CD8-positive, alpha-beta memory T cell (primary cell): ENCODE measurements around the gene LSM11. TPM values are rescaled to one million over a fixed set of nuclear protein-coding genes. Genes with fewer than 3 reads are reported as not detected.

Experiments
- CTCF ChIA-PET: fragments of 350-600 bp; sonication (Branson Sonifier 250); formaldehyde crosslinking; loops from one replicate; lab custom pipeline; 2021; ENCODE audit warnings: antibody characterized with exemption; lab: Charles Lee
- POLR2A ChIA-PET: fragments of 350-600 bp; sonication (Branson Sonifier 250); formaldehyde crosslinking; loops from one replicate; lab custom pipeline; 2021; ENCODE audit warnings: antibody characterized with exemption; lab: Charles Lee
- DNase-seq, 5 donors: peaks; one replicate each; pipeline versions ENCODE4 v3.0.0 to v3.0.0-alpha.2; 2020 to 2022; ENCODE audit warnings: mixed read lengths in 1 of 5
- H3K27ac ChIP-seq: one replicate; pipeline ENCODE4 v1.7.0; 2013; ENCODE audit warnings: low read depth, mild to moderate bottlenecking, low read length, moderate library complexity
- H3K27me3 ChIP-seq: 2 replicates; pipeline ENCODE4 v1.7.0; 2013; ENCODE audit warnings: low read length, mild to moderate bottlenecking; ENCODE audit not compliant: insufficient read depth, poor library complexity, severe bottlenecking
- H3K36me3 ChIP-seq: 2 replicates; pipeline ENCODE4 v1.7.0; 2013; ENCODE audit warnings: mild to moderate bottlenecking, low read length, moderate library complexity; ENCODE audit not compliant: insufficient read depth
- H3K4me1 ChIP-seq: 2 replicates; pipeline ENCODE4 v1.7.0; 2013; ENCODE audit warnings: mild to moderate bottlenecking, low read length, moderate library complexity; ENCODE audit not compliant: insufficient read depth
- H3K4me3 ChIP-seq: 2 replicates; pipeline ENCODE4 v1.7.0; 2013; ENCODE audit warnings: mild to moderate bottlenecking, low read length
- H3K9me3 ChIP-seq: 2 replicates; pipeline ENCODE4 v1.7.0; 2013; ENCODE audit warnings: mild to moderate bottlenecking, low read length
- H3K27ac Mint-ChIP-seq, 8 donors: one replicate each; pipeline ENCODE4 v1.8.0; 2020 to 2021; ENCODE audit warnings: mixed read lengths in 8 of 8, mild to moderate bottlenecking in 6 of 8, inconsistent platforms in 3 of 8, moderate library complexity in 3 of 8
- H3K27me3 Mint-ChIP-seq, 2 donors: one replicate each; pipeline ENCODE4 v1.8.0; 2020 to 2021; ENCODE audit warnings: mixed read lengths in 2 of 2, mild to moderate bottlenecking in 1 of 2, moderate library complexity in 1 of 2
- H3K36me3 Mint-ChIP-seq, 3 donors: one replicate each; pipeline ENCODE4 v1.8.0; 2020 to 2021; ENCODE audit warnings: mixed read lengths in 3 of 3, inconsistent platforms in 1 of 3, mild to moderate bottlenecking in 1 of 3
- H3K4me1 Mint-ChIP-seq, 3 donors: one replicate each; pipeline ENCODE4 v1.8.0; 2020 to 2021; ENCODE audit warnings: mixed read lengths in 3 of 3, inconsistent platforms in 1 of 3, mild to moderate bottlenecking in 1 of 3
- H3K4me3 Mint-ChIP-seq, 7 donors: one replicate each; pipeline ENCODE4 v1.8.0; 2020 to 2021; ENCODE audit warnings: mixed read lengths in 7 of 7, mild to moderate bottlenecking in 6 of 7, moderate library complexity in 4 of 7, inconsistent platforms in 2 of 7
- H3K9me3 Mint-ChIP-seq, 5 donors: one replicate each; pipeline ENCODE4 v1.8.0; 2020 to 2022; ENCODE audit warnings: mixed read lengths in 5 of 5, mild to moderate bottlenecking in 3 of 5, moderate library complexity in 2 of 5, inconsistent platforms in 1 of 5
- polyA plus RNA-seq: library from polyadenylated mRNA; unstranded; fragments of 300-500 nt; fragmentation: Illumina TruSeq; gene quantifications from one replicate; pipeline ENCODE4 v1.2.3, GENCODE V29; 2021
- total RNA-seq, 2 experiments: library from RNA; stranded (reverse); gene quantifications; one replicate each; pipeline ENCODE4 v1.2.3, GENCODE V29; 2021

The LSM11 gene
- total and polyA plus RNA-seq, 3 experiments from 2014 or later: 0.82 to 7.9 (median 7.8) TPM

GRCh38 chr5:157735991-157736390, 7.5 kb upstream of the LSM11 start:
- CTCF ChIA-PET: no interaction called here
- Mint-ChIP-seq H3K36me3 (peaks cover 0 to 53% (median 11%) of the 10 kb centered on the region in 3 donors), H3K9me3 (no peaks in the 10 kb centered on the region), H3K4me1 (peaks cover 17 to 23% (median 17%) of the 10 kb centered on the region in 3 donors), H3K27ac (peak overlapping the region in 1 of 8 donors; percentile 9), H3K27me3 (peaks cover 0 to 1% of the 10 kb centered on the region in 2 donors), H3K4me3 (peak overlapping the region in 1 of 7 donors; percentile 12)
- peaks cover 8% of the 10 kb centered on the region for H3K4me1 ChIP-seq
- H3K4me3 ChIP-seq: no peak overlapping the region
- POLR2A ChIA-PET: no interaction called here
- no peak overlapping the region for H3K27ac ChIP-seq
- H3K36me3 ChIP-seq: peaks cover 5% of the 10 kb centered on the region
- H3K9me3 ChIP-seq: no peaks in the 10 kb centered on the region
- no peak for DNase-seq
- H3K27me3 ChIP-seq: no peaks in the 10 kb centered on the region

GRCh38 chr5:157739388-157740228, 3.9 kb upstream of the LSM11 start:
- peaks cover 0 to 2% of the 10 kb centered on the region in 2 donors for H3K27me3 Mint-ChIP-seq
- Histone ChIP-seq H3K36me3 (peaks cover 5% of the 10 kb centered on the region), H3K4me3 (no peak overlapping the region), H3K4me1 (peaks cover 12% of the 10 kb centered on the region), H3K27ac (no peak overlapping the region), H3K9me3 (no peaks in the 10 kb centered on the region), H3K27me3 (no peaks in the 10 kb centered on the region)
- CTCF ChIA-PET: interaction anchor here (0.9 to 1.0 kb wide), 3 partner anchors 11 to 307 kb away, joined by 3 read pairs; no protein-coding TSS in a partner anchor
- POLR2A ChIA-PET: no interaction called here
- peaks cover 12 to 15% (median 13%) of the 10 kb centered on the region in 3 donors for H3K4me1 Mint-ChIP-seq
- H3K9me3 Mint-ChIP-seq: no peaks in the 10 kb centered on the region
- H3K36me3 Mint-ChIP-seq: peaks cover 0 to 37% (median 6%) of the 10 kb centered on the region in 3 donors
- H3K27ac Mint-ChIP-seq: peak overlapping the region in 2 of 8 donors; percentile 37 to 52
- DNase-seq: no peak
- peak overlapping the region in 1 of 7 donors; percentile 87 for H3K4me3 Mint-ChIP-seq

- H3K36me3 ChIP-seq: peaks cover 5% of the 10 kb centered on the region
- Mint-ChIP-seq H3K27ac (peak overlapping the region in 3 of 8 donors; percentile 9 to 37 (median 12)), H3K9me3 (no peaks in the 10 kb centered on the region), H3K36me3 (peaks cover 0 to 35% (median 6%) of the 10 kb centered on the region in 3 donors), H3K27me3 (peaks cover 0 to 2% of the 10 kb centered on the region in 2 donors), H3K4me1 (peaks cover 18 to 19% (median 19%) of the 10 kb centered on the region in 3 donors), H3K4me3 (peak overlapping the region in 2 of 7 donors; percentile 8 to 87)
- no peak overlapping the region for H3K4me3 ChIP-seq
- peaks cover 14% of the 10 kb centered on the region for H3K4me1 ChIP-seq
- ChIA-PET POLR2A (no interaction called here), CTCF (no interaction called here)
- DNase-seq: no peak
- no peaks in the 10 kb centered on the region for H3K27me3 ChIP-seq
- no peak overlapping the region for H3K27ac ChIP-seq
- H3K9me3 ChIP-seq: no peaks in the 10 kb centered on the region
These were observed 3.3 kb upstream of the LSM11 start for GRCh38 chr5:157740229-157740610.

- ChIA-PET POLR2A (interaction anchor here (0.6 kb wide), 1 partner anchor 62 kb away, joined by 4 read pairs; no protein-coding TSS in a partner anchor), CTCF (interaction anchor here (0.6 to 3.4 kb wide), 3 partner anchors 9 to 395 kb away, joined by 3 to 51 read pairs (median 3); partner anchors contain the start of gene THG1L)
- H3K4me1 ChIP-seq: peaks cover 14% of the 10 kb centered on the region
- H3K27me3 ChIP-seq: no peaks in the 10 kb centered on the region
- Mint-ChIP-seq H3K4me1 (peaks cover 23 to 28% (median 25%) of the 10 kb centered on the region in 3 donors), H3K9me3 (no peaks in the 10 kb centered on the region), H3K4me3 (no peak overlapping the region), H3K36me3 (peaks cover 0 to 28% (median 6%) of the 10 kb centered on the region in 3 donors), H3K27ac (no peak overlapping the region), H3K27me3 (peaks cover 0 to 2% of the 10 kb centered on the region in 2 donors)
- H3K9me3 ChIP-seq: no peaks in the 10 kb centered on the region
- no peak for DNase-seq
- no peak overlapping the region for H3K27ac ChIP-seq
- peaks cover 5% of the 10 kb centered on the region for H3K36me3 ChIP-seq
- H3K4me3 ChIP-seq: no peak overlapping the region
These were observed 2.4 kb upstream of the LSM11 start for GRCh38 chr5:157741131-157741530.

- CTCF ChIA-PET: interaction anchor here (0.7 to 3.4 kb wide), 35 partner anchors 9 to 421 kb away, joined by 3 to 51 read pairs (median 4); partner anchors contain the start of genes C5orf52, SOX30 and THG1L
- Histone ChIP-seq H3K27me3 (no peaks in the 10 kb centered on the region), H3K27ac (no peak overlapping the region), H3K36me3 (peaks cover 2% of the 10 kb centered on the region), H3K4me3 (peak overlapping the region; percentile 66), H3K9me3 (no peaks in the 10 kb centered on the region), H3K4me1 (peaks cover 14% of the 10 kb centered on the region)
- H3K36me3 Mint-ChIP-seq: peaks cover 0 to 8% (median 0%) of the 10 kb centered on the region in 3 donors
- H3K27ac Mint-ChIP-seq: peak overlapping the region; percentile 22 to 92 (median 86)
- no peaks in the 10 kb centered on the region for H3K9me3 Mint-ChIP-seq
- peak overlapping the region; percentile 79 to 94 (median 91) for H3K4me3 Mint-ChIP-seq
- peaks cover 23 to 33% (median 29%) of the 10 kb centered on the region in 3 donors for H3K4me1 Mint-ChIP-seq
- DNase-seq: peak in 2 of 5 donors; percentile 6 to 10
- peaks cover 0 to 2% of the 10 kb centered on the region in 2 donors for H3K27me3 Mint-ChIP-seq
- POLR2A ChIA-PET: interaction anchor here (0.9 kb wide), 1 partner anchor 13 kb away, joined by 3 read pairs; the partner anchor contains the start of gene THG1L
These were observed 819 bp downstream of the LSM11 start for GRCh38 chr5:157744051-157745011.

GRCh38 chr5:157745041-157745456, 1.5 kb downstream of the LSM11 start:
- H3K9me3 ChIP-seq: no peaks in the 10 kb centered on the region
- ChIA-PET CTCF (no interaction called here), POLR2A (no interaction called here)
- H3K27ac Mint-ChIP-seq: peak overlapping the region in 3 of 8 donors; percentile 22 to 54 (median 24)
- peaks cover 0 to 2% of the 10 kb centered on the region in 2 donors for H3K27me3 Mint-ChIP-seq
- peaks cover 14% of the 10 kb centered on the region for H3K4me1 ChIP-seq
- no peak overlapping the region for H3K4me3 ChIP-seq
- peaks cover 0 to 3% (median 1%) of the 10 kb centered on the region in 3 donors for H3K36me3 Mint-ChIP-seq
- H3K4me1 Mint-ChIP-seq: peaks cover 23 to 33% (median 29%) of the 10 kb centered on the region in 3 donors
- peak overlapping the region; percentile 79 to 94 (median 91) for H3K4me3 Mint-ChIP-seq
- no peaks in the 10 kb centered on the region for H3K9me3 Mint-ChIP-seq
- H3K27me3 ChIP-seq: no peaks in the 10 kb centered on the region
- no peaks in the 10 kb centered on the region for H3K36me3 ChIP-seq
- no peak for DNase-seq
- no peak overlapping the region for H3K27ac ChIP-seq

- Mint-ChIP-seq H3K9me3 (no peaks in the 10 kb centered on the region), H3K27ac (peak overlapping the region in 1 of 8 donors; percentile 23), H3K4me3 (peak overlapping the region in 1 of 7 donors; percentile 23), H3K27me3 (peaks cover 0 to 2% of the 10 kb centered on the region in 2 donors), H3K36me3 (peaks cover 0 to 12% (median 3%) of the 10 kb centered on the region in 3 donors), H3K4me1 (peaks cover 21 to 33% (median 29%) of the 10 kb centered on the region in 3 donors)
- peaks cover 14% of the 10 kb centered on the region for H3K4me1 ChIP-seq
- POLR2A ChIA-PET: no interaction called here
- H3K36me3 ChIP-seq: no peaks in the 10 kb centered on the region
- CTCF ChIA-PET: interaction anchor here (0.8 kb wide), 1 partner anchor 316 kb away, joined by 3 read pairs; no protein-coding TSS in a partner anchor
- DNase-seq: no peak
- no peaks in the 10 kb centered on the region for H3K27me3 ChIP-seq
- H3K27ac ChIP-seq: no peak overlapping the region
- no peaks in the 10 kb centered on the region for H3K9me3 ChIP-seq
- H3K4me3 ChIP-seq: no peak overlapping the region
These were observed 3.7 kb downstream of the LSM11 start for GRCh38 chr5:157747173-157747740.
